HG03442 (cell line): Measurements from ENCODE around the gene MZT2A.
A peak's percentile ranks its signal among the peaks of the same experiment; 100 is the strongest.
"Not testable (repeated sequence)": the region's sequence is repeated elsewhere in the genome, so short reads cannot be mapped to it uniquely, and the experiment has no call there.

Experiments
- ATAC-seq: cut with Tn5 transposase; IDR thresholded peaks from one replicate; pipeline ENCODE4 v1.9.1; 2021; ENCODE audit warnings: mild to moderate bottlenecking, moderate library complexity; ENCODE audit not compliant: unreplicated experiment

MZT2A gene

GRCh38 chr2:131492015-131492417 lies at the start of gene MZT2A:
Gene MZT2A (minus strand): TSS chr2:131492397. CDS start chr2:131492376, 21 bp downstream.
- ATAC-seq: peak; percentile 14

GRCh38 chr2:131538856-131539255 lies 46.7 kb upstream of the MZT2A start:
- not testable (repeated sequence) for ATAC-seq

- ATAC-seq: not testable (repeated sequence)
These were observed 44.6 kb upstream of the MZT2A start for GRCh38 chr2:131536841-131537240.

- ATAC-seq: not testable (repeated sequence)
These were observed 44.0 kb upstream of the MZT2A start for GRCh38 chr2:131535951-131536826.

- ATAC-seq: no peak
These were observed 43.3 kb upstream of the MZT2A start for GRCh38 chr2:131535526-131535925.

GRCh38 chr2:131534965-131535364 lies 42.8 kb upstream of the MZT2A start:
- ATAC-seq: not testable (repeated sequence)

- ATAC-seq: not testable (repeated sequence)
These were observed 42.1 kb upstream of the MZT2A start for GRCh38 chr2:131534317-131534672.

GRCh38 chr2:131533609-131534316 lies 41.6 kb upstream of the MZT2A start:
- not testable (repeated sequence) for ATAC-seq

- ATAC-seq: not testable (repeated sequence)
These were observed 40.8 kb upstream of the MZT2A start for GRCh38 chr2:131532723-131533608.

GRCh38 chr2:131531547-131532185 lies 39.5 kb upstream of the MZT2A start:
- ATAC-seq: not testable (repeated sequence)

- ATAC-seq: not testable (repeated sequence)
These were observed 38.6 kb upstream of the MZT2A start for GRCh38 chr2:131530626-131531344.

GRCh38 chr2:131529864-131530445 lies 37.8 kb upstream of the MZT2A start:
- ATAC-seq: not testable (repeated sequence)

- peak; percentile 67 for ATAC-seq
These were observed 37.0 kb upstream of the MZT2A start for GRCh38 chr2:131528981-131529863.

- peak; percentile 86 for ATAC-seq
These were observed 35.2 kb upstream of the MZT2A start, which contains the start of gene CCDC74A for GRCh38 chr2:131527131-131528001. Gene CCDC74A (plus strand): TSS chr2:131527888. CDS start chr2:131527971, 83 bp downstream.

GRCh38 chr2:131525256-131525655 lies 33.1 kb upstream of the MZT2A start:
- ATAC-seq: not testable (repeated sequence)

- no peak for ATAC-seq
These were observed 30.0 kb upstream of the MZT2A start for GRCh38 chr2:131521961-131522781.
